ENCODE results near the gene ACADM.
"Not testable (repeated sequence)": the region's sequence is repeated elsewhere in the genome, so short reads cannot be mapped to it uniquely, and the experiment has no call there.

Gene ACADM

GRCh38 chr1:75796376-75797272, 72.1 kb downstream of the ACADM start, which contains the start of gene MSH4:
TSS of gene MSH4 (plus strand) at chr1:75796882. CDS start at chr1:75796986, 104 bp downstream.
- no peak for DNase-seq

- DNase-seq = no peak
Observed at GRCh38 chr1:75797273-75797588, 72.7 kb downstream of the ACADM start.

DNA sequence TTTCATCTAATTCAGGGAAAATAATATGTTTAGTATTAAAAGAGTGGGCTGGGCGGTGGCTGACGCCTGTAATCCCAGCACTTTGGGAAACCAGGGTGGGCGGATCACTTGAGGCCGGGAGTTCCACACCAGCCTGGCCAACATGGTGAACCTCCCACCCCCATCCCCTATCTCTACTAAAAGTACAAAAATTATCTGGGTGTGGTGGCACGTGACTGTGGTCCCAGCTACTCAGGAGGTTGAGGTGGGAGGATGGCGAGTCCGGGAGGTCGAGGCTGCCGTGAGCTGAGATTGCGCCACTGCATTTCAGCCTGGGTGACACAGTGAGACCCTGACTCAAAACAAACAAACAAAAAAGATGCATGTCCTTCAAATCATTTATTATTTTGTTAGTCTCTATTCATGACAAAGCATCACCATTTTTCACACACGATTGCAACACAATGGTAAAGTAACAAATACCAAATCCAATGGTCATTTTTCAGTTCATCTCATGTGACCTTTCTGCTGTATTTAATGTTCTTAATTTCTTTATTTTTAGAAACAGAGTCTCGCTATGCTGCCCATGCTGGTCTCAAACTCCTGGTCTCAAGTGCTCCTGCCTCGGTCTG, 73.2 kb downstream of the ACADM start:
- DNase-seq = no peak

GRCh38 chr1:75801480-75801879, 77.0 kb downstream of the ACADM start:
- DNase-seq = not testable (repeated sequence)

GRCh38 chr1:75808921-75809320, 84.4 kb downstream of the ACADM start:
- no peak for DNase-seq

DNA sequence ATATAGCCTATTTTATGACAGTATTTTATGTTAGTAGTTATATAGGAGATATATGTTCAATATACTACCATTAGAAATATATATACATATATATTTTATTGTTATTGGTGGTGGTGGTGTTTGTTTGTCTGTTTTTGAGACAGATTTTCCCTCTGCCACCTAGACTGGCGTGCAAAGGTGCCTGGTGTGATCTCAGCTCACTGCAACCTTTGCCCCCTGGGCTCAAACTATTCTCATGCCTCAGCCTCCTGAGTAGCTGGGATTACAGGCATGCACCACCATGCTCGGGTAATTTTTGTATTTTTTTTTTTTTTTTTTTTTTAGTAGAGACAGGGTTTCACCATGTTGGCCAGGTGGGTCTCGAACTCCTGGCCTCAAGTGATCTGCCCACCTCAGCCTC, 85.6 kb downstream of the ACADM start:
- DNase-seq = not testable (repeated sequence)

GRCh38 chr1:75811211-75811981, 86.9 kb downstream of the ACADM start:
- DNase-seq = no peak

GRCh38 chr1:75812065-75812464, 87.6 kb downstream of the ACADM start:
- DNase-seq = no peak
